Measurements from ENCODE around the gene E2F3.

Gene E2F3

DNA sequence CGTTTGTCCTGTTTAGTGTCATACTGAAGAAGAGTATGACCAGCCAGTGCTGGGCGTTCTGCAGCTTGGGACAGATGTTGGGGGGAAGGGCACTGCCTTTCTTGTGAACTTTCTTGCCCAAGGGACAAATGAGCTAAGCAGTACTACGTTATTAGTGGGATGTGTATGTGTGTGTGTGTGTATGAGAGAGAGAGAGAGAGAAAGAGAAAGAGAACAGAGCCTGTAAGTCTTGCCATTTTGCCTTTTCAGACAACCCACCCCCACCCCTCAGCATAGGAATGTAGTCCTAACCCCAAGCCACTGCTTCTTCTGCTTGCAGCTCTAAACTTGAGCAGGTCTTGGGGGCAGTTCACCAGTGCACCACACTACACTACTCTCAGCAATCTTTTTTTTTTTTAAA, 45.5 kb downstream of the E2F3 start:
- Histone ChIP-seq H3K36me3 (ENCODE audit: insufficient read depth, low read length) (peaks cover 49% of the 10 kb centered on the region), H4K20me1 (ENCODE audit: insufficient read depth, low read length) (peaks cover 89% of the 10 kb centered on the region), H3K79me2 (ENCODE audit: insufficient read depth, low read length) (peaks cover 99% of the 10 kb centered on the region), H3K27me3 (ENCODE audit: insufficient read depth, low read length, poor library complexity) (no peaks in the 10 kb centered on the region), H3K27ac (ENCODE audit: low read length) (no peak overlapping the region), H3K4me1 (ENCODE audit: insufficient read depth, low read length) (peaks cover 4% of the 10 kb centered on the region; the same call in 1 of the 2 replicates), H3K9ac (ENCODE audit: low read depth, low read length) (no peak overlapping the region), H3K4me3 (ENCODE audit: low read depth in 1 of 2, low read length in 2 of 2) (no peak overlapping the region), H3K4me2 (ENCODE audit: insufficient read depth, low read length) (no peak overlapping the region), H3K9me3 (ENCODE audit: insufficient read depth, low read length, severe bottlenecking) (no peaks in the 10 kb centered on the region), H2AFZ (ENCODE audit: low read depth, low read length) (no peak overlapping the region)
- ATAC-seq (ENCODE audit: insufficient read depth, low read depth) (0 out of 3 replicates have a peak, but pooled peaks have one; percentile 9), DNase-seq (no peak)
- TF ChIP-seq EZH2 (IDR thresholded peaks at IDR 0.05; ENCODE audit: borderline replicate concordance, low read depth, low read length, severe bottlenecking) = no peak
- TF ChIP-seq, protein P1, sequence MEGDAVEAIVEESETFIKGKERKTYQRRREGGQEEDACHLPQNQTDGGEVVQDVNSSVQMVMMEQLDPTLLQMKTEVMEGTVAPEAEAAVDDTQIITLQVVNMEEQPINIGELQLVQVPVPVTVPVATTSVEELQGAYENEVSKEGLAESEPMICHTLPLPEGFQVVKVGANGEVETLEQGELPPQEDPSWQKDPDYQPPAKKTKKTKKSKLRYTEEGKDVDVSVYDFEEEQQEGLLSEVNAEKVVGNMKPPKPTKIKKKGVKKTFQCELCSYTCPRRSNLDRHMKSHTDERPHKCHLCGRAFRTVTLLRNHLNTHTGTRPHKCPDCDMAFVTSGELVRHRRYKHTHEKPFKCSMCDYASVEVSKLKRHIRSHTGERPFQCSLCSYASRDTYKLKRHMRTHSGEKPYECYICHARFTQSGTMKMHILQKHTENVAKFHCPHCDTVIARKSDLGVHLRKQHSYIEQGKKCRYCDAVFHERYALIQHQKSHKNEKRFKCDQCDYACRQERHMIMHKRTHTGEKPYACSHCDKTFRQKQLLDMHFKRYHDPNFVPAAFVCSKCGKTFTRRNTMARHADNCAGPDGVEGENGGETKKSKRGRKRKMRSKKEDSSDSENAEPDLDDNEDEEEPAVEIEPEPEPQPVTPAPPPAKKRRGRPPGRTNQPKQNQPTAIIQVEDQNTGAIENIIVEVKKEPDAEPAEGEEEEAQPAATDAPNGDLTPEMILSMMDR (IDR thresholded peaks at IDR 0.05; ENCODE audit: borderline replicate concordance, extremely low read depth, low read length, poor library complexity, severe bottlenecking) = no peak

DNA sequence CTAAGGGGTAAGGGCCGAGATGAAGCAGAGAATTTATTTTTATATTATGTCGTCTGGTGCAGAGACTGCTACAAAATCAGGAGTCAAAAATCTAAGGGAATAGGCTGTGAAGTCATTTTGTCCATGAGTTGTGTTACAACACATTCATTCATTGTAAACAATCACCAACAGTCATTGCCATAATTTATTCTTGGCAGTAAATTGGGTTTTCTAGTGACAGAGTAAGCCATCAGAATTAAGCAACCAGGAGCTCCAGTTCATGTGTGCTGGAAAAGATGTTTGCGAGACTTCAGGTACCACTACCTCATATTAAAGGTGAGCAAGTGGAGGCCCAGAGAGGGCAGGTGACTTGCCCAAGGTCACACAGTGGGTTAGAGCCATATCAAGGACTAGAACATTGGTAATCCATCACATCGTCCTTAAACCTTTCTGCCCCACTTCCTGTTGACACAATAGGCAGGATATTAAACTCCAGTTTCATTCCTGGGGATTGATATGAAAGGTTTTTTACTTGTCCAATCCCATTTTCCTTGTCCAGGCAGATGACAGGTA, 46.0 kb downstream of the E2F3 start:
- no peak for TF ChIP-seq EZH2 (IDR thresholded peaks at IDR 0.05; ENCODE audit: borderline replicate concordance, low read depth, low read length, severe bottlenecking)
- TF ChIP-seq, protein P1 (IDR thresholded peaks at IDR 0.05; ENCODE audit: borderline replicate concordance, extremely low read depth, low read length, poor library complexity, severe bottlenecking) = no peak
- Histone ChIP-seq H2AFZ (ENCODE audit: low read depth, low read length) (no peak overlapping the region), H3K27me3 (ENCODE audit: insufficient read depth, low read length, poor library complexity) (no peaks in the 10 kb centered on the region), H3K36me3 (ENCODE audit: insufficient read depth, low read length) (peaks cover 46% of the 10 kb centered on the region), H3K9me3 (ENCODE audit: insufficient read depth, low read length, severe bottlenecking) (no peaks in the 10 kb centered on the region), H3K9ac (ENCODE audit: low read depth, low read length) (no peak overlapping the region), H3K4me1 (ENCODE audit: insufficient read depth, low read length) (peaks cover 4% of the 10 kb centered on the region; the same call in 1 of the 2 replicates), H3K4me2 (ENCODE audit: insufficient read depth, low read length) (no peak overlapping the region), H3K79me2 (ENCODE audit: insufficient read depth, low read length) (peaks cover 99% of the 10 kb centered on the region), H3K27ac (ENCODE audit: low read length) (no peak overlapping the region), H3K4me3 (ENCODE audit: low read depth in 1 of 2, low read length in 2 of 2) (no peak overlapping the region), H4K20me1 (ENCODE audit: insufficient read depth, low read length) (peaks cover 88% of the 10 kb centered on the region)
- DNase-seq = no peak
- no peak for ATAC-seq (ENCODE audit: insufficient read depth, low read depth)

DNA sequence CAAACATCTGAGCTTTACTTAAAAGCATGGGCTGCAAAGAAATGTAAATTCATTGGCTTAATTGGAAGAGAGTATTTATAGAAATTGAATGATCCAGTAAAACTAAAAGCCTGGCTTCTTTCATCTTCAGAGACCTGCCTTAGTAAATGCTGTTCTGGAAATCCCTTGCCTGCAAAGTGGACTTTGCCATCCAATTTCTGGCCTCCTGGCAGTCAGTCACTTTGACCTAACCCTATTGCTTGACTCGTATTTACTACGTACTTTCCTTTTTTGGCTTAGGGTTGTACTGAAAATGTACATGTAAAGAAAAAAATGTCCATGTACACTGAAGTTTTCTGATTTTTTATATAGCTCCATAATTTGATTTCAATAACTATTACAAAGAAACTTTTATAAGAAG, 47.1 kb downstream of the E2F3 start:
- Histone ChIP-seq H3K4me1 (ENCODE audit: insufficient read depth, low read length) (peaks cover 4% of the 10 kb centered on the region; the same call in 1 of the 2 replicates), H4K20me1 (ENCODE audit: insufficient read depth, low read length) (peaks cover 87% of the 10 kb centered on the region), H3K4me2 (ENCODE audit: insufficient read depth, low read length) (no peak overlapping the region), H3K9ac (ENCODE audit: low read depth, low read length) (no peak overlapping the region), H2AFZ (ENCODE audit: low read depth, low read length) (no peak overlapping the region), H3K9me3 (ENCODE audit: insufficient read depth, low read length, severe bottlenecking) (no peaks in the 10 kb centered on the region), H3K36me3 (ENCODE audit: insufficient read depth, low read length) (peaks cover 42% of the 10 kb centered on the region), H3K27me3 (ENCODE audit: insufficient read depth, low read length, poor library complexity) (no peaks in the 10 kb centered on the region), H3K79me2 (ENCODE audit: insufficient read depth, low read length) (peaks cover 99% of the 10 kb centered on the region), H3K27ac (ENCODE audit: low read length) (no peak overlapping the region), H3K4me3 (ENCODE audit: low read depth in 1 of 2, low read length in 2 of 2) (no peak overlapping the region)
- TF ChIP-seq, protein P1 (IDR thresholded peaks at IDR 0.05; ENCODE audit: borderline replicate concordance, extremely low read depth, low read length, poor library complexity, severe bottlenecking) = no peak
- TF ChIP-seq EZH2 (IDR thresholded peaks at IDR 0.05; ENCODE audit: borderline replicate concordance, low read depth, low read length, severe bottlenecking) = no peak
- ATAC-seq (ENCODE audit: insufficient read depth, low read depth) (no peak), DNase-seq (no peak)

Data from DND-41 (cell line).